ENCODE measurements around the gene SMC4. TPM values are rescaled to one million over a fixed set of nuclear protein-coding genes. Genes with fewer than 3 reads are reported as not detected.
A peak's percentile ranks its signal among the peaks of the same experiment; 100 is the strongest.

The SMC4 gene
- total RNA-seq, 1 donor from 2014 or later = 179 TPM

DNA sequence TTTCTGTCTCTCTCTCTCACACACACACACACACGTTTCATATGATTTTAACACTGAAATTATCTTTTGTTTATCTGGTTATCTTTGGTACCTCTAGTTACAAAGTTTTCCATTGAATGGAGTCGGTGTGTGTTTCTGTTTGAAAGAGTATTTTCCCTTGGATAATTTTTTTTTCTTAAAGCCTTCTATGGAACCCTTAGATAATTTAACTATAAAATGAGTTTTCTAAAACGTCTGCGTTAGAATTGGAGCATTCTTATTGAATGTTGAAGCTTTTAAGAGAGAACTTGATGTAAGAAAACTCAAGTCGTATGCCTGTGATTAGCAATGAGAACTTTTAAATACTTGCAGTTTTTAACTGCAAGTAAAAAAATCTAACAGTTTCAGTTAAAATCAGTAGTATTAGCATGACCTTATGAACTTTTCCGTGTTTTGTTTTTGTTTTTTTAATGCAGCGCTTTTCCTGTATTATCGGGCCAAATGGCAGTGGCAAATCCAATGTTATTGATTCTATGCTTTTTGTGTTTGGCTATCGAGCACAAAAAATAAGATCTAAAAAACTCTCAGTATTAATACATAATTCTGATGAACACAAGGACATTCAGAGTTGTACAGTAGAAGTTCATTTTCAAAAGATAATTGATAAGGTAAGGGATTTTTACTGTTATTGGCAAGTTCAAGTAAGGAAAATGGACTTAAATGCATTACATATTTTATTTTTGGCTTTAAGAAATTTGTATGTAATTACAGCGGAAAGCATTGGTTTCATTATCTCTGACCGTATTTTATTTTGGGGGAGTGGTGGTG, 3.0 kb downstream of the SMC4 start:
- H3K36me3 Mint-ChIP-seq (ENCODE audit: low read depth) = peaks cover 44% of the 10 kb centered on the region
- peak overlapping the region; percentile 80 for H3K27ac Mint-ChIP-seq
- no peak for DNase-seq
- H3K9me3 Mint-ChIP-seq = peaks cover 3% of the 10 kb centered on the region
- peaks cover 36% of the 10 kb centered on the region for H3K4me1 Mint-ChIP-seq
- intact Hi-C loops (cut with micrococcal nuclease) = loop anchor here (1.0 to 5.0 kb wide), 3 partner anchors 11 to 375 kb away; partner anchors contain the start of gene C3orf80
- peak overlapping the region; percentile 96 for H3K4me3 Mint-ChIP-seq
- H3K27me3 Mint-ChIP-seq = peaks cover 4% of the 10 kb centered on the region

DNA sequence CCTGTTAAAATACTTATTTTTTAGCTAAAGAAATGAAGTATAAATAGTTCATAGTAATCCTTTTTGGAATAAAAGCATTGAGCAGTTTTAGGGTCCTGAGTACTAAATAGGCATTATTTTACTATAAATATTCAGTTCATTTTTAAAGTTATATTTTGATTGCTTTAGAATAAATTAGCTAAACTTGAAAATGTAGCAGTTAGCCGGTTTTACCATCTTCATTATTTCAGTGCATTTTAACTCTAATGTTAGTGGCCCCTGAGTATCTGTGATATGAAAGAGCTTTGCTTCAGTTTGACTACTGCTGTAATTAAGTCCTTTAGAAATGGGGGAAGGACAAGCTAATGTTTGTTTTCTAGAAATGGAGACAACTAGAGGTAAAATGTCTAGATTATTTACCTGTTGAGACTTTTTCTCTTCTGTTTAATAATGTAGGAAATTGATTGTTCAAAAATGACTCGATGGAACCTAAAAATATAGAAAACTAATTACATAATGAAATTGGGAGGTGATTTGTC, 3.6 kb downstream of the SMC4 start:
- peaks cover 49% of the 10 kb centered on the region for H3K36me3 Mint-ChIP-seq (ENCODE audit: low read depth)
- H3K27ac Mint-ChIP-seq = peak overlapping the region; percentile 23
- peaks cover 39% of the 10 kb centered on the region for H3K4me1 Mint-ChIP-seq
- H3K9me3 Mint-ChIP-seq = peaks cover 3% of the 10 kb centered on the region
- H3K27me3 Mint-ChIP-seq = peaks cover 4% of the 10 kb centered on the region
- no peak for DNase-seq
- H3K4me3 Mint-ChIP-seq = peak overlapping the region; percentile 96
- intact Hi-C loops (cut with micrococcal nuclease) = loop anchor here (5.0 kb wide), 2 partner anchors 176 to 376 kb away; partner anchors contain the start of gene C3orf80

DNA sequence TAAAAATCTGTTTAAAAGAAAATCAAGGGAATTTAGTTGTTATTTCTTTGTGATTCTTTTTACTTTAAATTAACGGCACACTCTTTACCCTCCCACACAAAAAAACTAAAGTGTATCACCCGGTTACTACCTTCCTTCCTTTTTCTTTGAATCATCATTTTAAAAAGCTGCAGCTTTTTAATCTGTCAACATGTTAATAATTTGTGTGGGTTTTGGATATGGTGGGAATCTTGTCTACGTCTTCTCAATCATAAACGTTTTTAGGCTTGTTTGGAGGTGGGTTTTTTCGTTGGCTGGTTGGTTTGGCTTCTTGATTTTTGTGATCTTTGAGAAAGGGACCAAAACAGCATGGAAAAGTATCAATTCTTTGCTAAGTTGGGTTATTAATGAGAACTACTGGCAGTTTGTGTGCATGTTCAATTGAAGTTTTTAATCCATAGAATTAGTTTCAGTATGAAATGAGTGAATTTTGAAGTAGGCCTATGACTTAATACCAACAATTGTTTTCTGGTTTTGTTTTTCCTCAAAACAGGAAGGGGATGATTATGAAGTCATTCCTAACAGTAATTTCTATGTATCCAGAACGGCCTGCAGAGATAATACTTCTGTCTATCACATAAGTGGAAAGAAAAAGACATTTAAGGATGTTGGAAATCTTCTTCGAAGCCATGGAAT, 4.5 kb downstream of the SMC4 start:
- H3K4me1 Mint-ChIP-seq = peaks cover 41% of the 10 kb centered on the region
- H3K36me3 Mint-ChIP-seq (ENCODE audit: low read depth) = peaks cover 54% of the 10 kb centered on the region
- intact Hi-C loops (cut with micrococcal nuclease) = loop anchor here (5.0 kb wide), 2 partner anchors 177 to 377 kb away; partner anchors contain the start of gene C3orf80
- peaks cover 4% of the 10 kb centered on the region for H3K27me3 Mint-ChIP-seq
- H3K4me3 Mint-ChIP-seq = peak overlapping the region; percentile 96
- H3K27ac Mint-ChIP-seq = peak overlapping the region; percentile 88
- H3K9me3 Mint-ChIP-seq = peaks cover 3% of the 10 kb centered on the region
- DNase-seq = no peak

DNA sequence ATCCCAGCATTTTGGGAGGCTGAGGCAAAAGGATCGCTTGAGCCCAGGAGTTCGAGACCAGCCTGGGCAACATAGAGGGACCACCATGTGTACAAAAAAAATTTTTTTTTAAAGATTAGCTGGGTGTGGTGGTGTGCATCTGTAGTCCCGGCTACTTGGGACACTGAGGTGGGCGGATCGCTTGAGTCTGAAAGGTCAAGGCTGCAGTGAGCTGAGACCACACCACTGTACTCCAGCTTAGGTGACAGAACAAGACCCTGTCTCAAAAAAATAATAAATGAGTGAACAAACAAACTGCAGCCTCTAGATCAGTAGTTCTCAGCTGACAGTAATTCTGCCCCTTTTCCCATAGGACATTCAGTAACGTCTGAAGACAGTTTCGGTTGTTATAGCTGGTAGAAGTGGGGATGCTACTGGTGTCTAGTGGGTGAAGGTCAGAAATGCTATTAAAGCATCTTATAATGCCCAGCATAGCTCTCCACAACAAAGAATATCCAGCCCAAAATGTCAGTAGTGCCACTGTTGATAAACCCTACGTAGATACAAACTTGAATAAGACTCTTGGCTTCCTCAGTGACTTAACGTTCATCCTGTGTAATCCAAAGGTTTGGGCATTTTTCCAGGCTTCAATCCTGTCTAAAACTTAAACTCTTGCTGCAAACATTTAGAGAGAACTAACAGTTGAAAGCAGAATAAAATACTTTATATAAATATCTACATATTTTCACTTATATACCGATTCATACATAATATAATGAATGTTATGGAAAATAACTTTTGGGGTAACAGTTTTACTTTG, 10.6 kb downstream of the SMC4 start:
- H3K4me1 Mint-ChIP-seq = peaks cover 26% of the 10 kb centered on the region
- DNase-seq = peak; percentile 54
- H3K9me3 Mint-ChIP-seq = no peaks in the 10 kb centered on the region
- H3K27me3 Mint-ChIP-seq = no peaks in the 10 kb centered on the region
- intact Hi-C loops (cut with micrococcal nuclease) = loop anchor here (10.0 kb wide), 1 partner anchor 95 kb away; no protein-coding TSS in a partner anchor
- no peak overlapping the region for H3K4me3 Mint-ChIP-seq
- peaks cover 40% of the 10 kb centered on the region for H3K36me3 Mint-ChIP-seq (ENCODE audit: low read depth)
- no peak overlapping the region for H3K27ac Mint-ChIP-seq

DNA sequence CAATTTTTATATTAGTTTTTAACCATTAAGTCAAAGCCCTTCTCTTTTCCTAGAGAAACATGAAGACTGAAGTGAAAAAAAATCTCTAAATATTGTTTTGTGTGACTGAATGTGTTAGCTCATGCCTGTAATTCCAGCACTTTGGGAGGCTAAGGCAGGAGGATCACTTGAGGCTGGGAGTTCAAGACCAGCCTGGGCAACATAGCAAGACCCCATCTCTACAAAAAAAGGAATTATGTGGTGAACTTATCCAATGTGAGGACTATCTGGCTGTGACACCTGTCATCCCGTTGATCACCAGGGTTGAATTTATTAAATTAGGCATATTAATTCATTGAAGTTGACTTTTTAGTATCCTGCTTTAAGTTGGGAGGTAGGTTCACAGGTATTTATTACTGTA, 13.0 kb downstream of the SMC4 start:
- H3K4me3 Mint-ChIP-seq = no peak overlapping the region
- H3K9me3 Mint-ChIP-seq = no peaks in the 10 kb centered on the region
- peaks cover 32% of the 10 kb centered on the region for H3K4me1 Mint-ChIP-seq
- no peak for DNase-seq
- intact Hi-C loops (cut with micrococcal nuclease) = loop anchor here (2.0 to 10.0 kb wide), 3 partner anchors 14 to 98 kb away; partner anchors contain the start of genes IFT80 and SMC4
- H3K27ac Mint-ChIP-seq = no peak overlapping the region
- H3K36me3 Mint-ChIP-seq (ENCODE audit: low read depth) = peaks cover 49% of the 10 kb centered on the region
- no peaks in the 10 kb centered on the region for H3K27me3 Mint-ChIP-seq

DNA sequence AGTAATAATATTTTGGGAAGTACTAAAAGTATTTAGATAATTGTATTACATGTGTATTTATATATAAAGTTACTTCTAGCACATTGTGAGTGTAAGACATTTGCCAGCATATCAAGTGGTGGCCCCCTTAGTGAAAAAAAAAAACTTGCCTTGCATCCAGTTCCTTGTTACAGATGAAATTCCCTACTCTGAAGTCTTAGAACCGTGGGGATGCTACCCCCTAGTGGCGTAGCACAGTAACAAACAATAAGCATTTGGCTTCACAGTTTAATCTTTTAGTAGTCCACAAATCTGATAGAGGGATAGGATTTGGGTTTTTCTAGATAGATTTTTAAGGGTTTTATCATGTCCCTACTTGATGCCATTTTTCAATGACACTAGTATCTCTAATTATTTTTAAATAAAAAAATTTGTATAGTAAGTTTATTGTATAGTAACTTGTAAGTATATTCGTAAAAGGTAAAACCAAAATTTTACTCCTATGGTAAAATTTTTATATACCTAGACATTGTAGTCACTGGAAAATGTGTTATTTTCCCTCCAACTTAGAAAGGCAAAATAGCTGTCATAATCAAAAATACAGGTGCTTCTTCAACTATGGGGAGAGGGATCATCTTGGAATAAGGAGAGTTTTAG, 14.3 kb downstream of the SMC4 start:
- intact Hi-C loops (cut with micrococcal nuclease) = loop anchor here (1.0 to 10.0 kb wide), 6 partner anchors 11 to 529 kb away; partner anchors contain the start of genes IFT80 and SMC4
- Mint-ChIP-seq H3K27me3 (no peaks in the 10 kb centered on the region), H3K9me3 (no peaks in the 10 kb centered on the region), H3K27ac (no peak overlapping the region), H3K4me1 (peaks cover 30% of the 10 kb centered on the region), H3K4me3 (no peak overlapping the region), H3K36me3 (ENCODE audit: low read depth) (peaks cover 48% of the 10 kb centered on the region)
- DNase-seq = peak; percentile 91

DNA sequence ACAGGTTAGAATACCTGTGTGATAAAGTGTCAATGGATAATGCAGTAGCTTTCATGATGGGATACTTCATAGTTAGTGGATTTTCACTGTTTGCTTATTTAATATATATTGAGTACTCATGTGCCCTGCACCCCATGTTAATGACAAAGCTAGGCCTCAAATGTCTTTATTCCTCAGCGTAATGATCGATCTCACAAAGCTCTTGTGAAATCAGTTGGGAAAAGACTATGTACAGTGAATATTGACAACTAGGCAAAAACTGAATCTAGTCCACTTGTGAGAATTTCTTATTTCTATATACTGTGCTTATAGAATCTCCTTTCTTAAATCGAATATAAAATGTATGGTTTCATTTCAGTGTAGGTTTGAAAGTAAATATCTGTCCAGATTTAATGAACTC, 17.9 kb downstream of the SMC4 start:
- DNase-seq = no peak
- peak overlapping the region; percentile 2 for H3K27ac Mint-ChIP-seq
- H3K4me1 Mint-ChIP-seq = peaks cover 35% of the 10 kb centered on the region
- intact Hi-C loops (cut with micrococcal nuclease) = loop anchor here (10.0 kb wide), 1 partner anchor 103 kb away; no protein-coding TSS in a partner anchor
- no peaks in the 10 kb centered on the region for H3K27me3 Mint-ChIP-seq
- H3K9me3 Mint-ChIP-seq = no peaks in the 10 kb centered on the region
- H3K36me3 Mint-ChIP-seq (ENCODE audit: low read depth) = peaks cover 67% of the 10 kb centered on the region
- H3K4me3 Mint-ChIP-seq = no peak overlapping the region

DNA sequence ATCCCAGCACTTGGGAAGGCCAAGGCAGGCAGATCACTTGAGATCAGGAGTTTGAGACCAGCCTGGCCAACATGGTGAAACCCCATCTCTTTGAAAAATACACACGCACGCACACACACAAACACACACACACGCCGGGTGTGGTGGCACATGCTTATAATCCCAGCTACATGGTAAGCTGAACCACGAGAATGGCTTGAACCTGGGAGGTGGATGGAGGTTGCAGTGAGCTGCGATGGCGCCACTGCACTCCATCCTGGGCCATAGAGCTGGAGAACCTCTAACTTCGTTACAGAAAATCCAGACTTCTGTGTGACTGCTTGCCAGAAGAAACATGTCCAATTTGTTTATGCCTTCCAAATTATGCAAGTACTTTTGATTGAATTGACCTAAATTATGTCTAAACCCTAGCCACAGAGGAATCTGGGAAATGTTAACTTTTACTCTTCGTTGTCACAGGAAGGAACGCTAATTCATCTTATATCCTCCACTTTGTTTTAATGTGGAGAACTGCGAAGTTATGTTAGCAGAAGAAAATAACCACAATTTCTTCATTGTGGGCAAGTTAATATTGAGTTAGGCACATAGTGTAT, 28.5 kb downstream of the SMC4 start:
- Mint-ChIP-seq H3K27me3 (no peaks in the 10 kb centered on the region), H3K4me1 (peaks cover 11% of the 10 kb centered on the region), H3K9me3 (no peaks in the 10 kb centered on the region), H3K36me3 (ENCODE audit: low read depth) (peaks cover 70% of the 10 kb centered on the region), H3K27ac (no peak overlapping the region), H3K4me3 (no peak overlapping the region)
- intact Hi-C loops (cut with micrococcal nuclease) = no loop called here
- no peak for DNase-seq

DNA sequence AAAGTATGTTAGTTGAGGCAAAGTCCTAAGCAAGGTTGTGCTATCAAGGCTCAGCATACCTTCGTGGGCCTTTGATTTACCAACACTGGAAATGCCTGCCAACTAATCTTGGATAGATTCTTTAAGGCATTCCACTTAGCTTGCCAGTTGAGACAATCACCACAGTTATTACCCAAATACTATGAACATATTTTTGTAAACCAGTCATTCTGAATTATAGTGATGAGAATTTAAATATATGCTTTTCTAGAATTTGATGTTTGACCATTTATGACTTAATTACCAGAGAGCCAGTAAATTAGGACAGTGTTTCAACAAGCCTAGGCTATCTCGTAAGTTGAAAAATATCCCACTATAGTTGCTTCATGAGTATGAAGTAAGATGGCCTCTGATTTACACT, 34.6 kb downstream of the SMC4 start:
- Mint-ChIP-seq H3K4me1 (peaks cover 26% of the 10 kb centered on the region), H3K27me3 (no peaks in the 10 kb centered on the region), H3K27ac (no peak overlapping the region), H3K9me3 (no peaks in the 10 kb centered on the region), H3K4me3 (no peak overlapping the region), H3K36me3 (ENCODE audit: low read depth) (peaks cover 61% of the 10 kb centered on the region)
- intact Hi-C loops (cut with micrococcal nuclease) = no loop called here
- DNase-seq = no peak

DNA sequence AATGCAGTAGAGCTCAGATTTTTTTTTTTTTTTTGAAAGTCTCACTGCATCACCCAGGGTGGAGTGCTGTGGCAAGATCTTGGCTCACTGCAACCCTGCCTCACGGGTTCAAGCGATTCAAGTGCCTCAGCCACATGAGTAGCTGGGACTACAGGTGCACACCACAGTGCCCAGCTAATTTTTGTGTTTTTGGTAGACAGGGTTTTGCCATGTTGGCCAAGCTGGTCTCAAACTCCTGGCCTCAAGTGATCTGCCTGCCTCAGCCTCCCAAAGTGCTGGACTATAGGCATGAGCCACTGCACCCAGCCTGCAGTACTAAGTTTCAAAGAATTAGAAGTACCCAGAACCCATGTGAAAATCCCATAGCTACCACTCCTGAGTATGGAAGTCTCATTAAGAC, 35.6 kb downstream of the SMC4 start:
- Mint-ChIP-seq H3K4me3 (no peak overlapping the region), H3K27ac (no peak overlapping the region), H3K36me3 (ENCODE audit: low read depth) (peaks cover 62% of the 10 kb centered on the region), H3K4me1 (peaks cover 31% of the 10 kb centered on the region), H3K9me3 (no peaks in the 10 kb centered on the region), H3K27me3 (no peaks in the 10 kb centered on the region)
- no peak for DNase-seq
- intact Hi-C loops (cut with micrococcal nuclease) = no loop called here

DNA sequence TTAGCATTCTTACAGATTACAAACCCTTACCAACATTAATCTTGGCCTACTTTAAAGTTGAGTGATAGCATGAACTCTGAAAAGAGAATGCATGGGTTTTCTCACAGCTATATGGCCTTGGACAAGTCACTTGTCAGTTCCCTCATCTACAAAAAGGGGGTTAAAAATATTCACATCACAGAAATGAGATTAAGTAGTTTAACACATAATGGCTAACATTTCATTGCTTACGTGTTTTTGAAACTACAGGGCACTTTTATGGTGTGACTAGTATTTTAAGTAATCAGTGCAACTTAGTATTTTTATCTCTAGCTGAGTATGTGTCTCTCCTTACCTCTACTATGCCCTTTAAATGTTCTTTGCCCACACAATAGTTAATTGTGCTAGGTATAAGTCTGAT, 36.3 kb downstream of the SMC4 start:
- Mint-ChIP-seq H3K4me1 (peaks cover 35% of the 10 kb centered on the region), H3K27ac (peak overlapping the region; percentile 29), H3K4me3 (no peak overlapping the region), H3K27me3 (no peaks in the 10 kb centered on the region), H3K9me3 (no peaks in the 10 kb centered on the region), H3K36me3 (ENCODE audit: low read depth) (peaks cover 68% of the 10 kb centered on the region)
- DNase-seq = no peak
- intact Hi-C loops (cut with micrococcal nuclease) = no loop called here

DNA sequence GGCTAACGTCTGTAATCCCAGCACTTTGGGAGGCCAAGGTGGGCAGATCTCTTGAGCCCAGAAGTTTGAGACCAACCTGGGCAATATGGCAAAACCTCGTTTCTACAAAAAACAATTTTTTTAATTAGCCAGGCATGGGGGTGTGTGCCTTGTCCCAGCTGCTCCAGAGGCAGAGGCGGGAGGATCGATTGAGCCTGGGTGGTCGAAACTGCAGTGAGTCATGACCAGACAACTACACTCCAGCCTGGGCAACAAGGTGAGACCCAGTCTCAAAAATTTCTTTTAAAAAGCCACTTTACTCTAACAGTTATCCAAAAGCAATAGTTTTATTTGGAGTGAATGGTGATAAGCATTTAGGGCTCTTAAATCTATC, 37.6 kb downstream of the SMC4 start:
- Mint-ChIP-seq H3K27me3 (no peaks in the 10 kb centered on the region), H3K27ac (no peak overlapping the region), H3K4me1 (peaks cover 42% of the 10 kb centered on the region), H3K36me3 (ENCODE audit: low read depth) (peaks cover 69% of the 10 kb centered on the region), H3K4me3 (peak overlapping the region; percentile 21), H3K9me3 (no peaks in the 10 kb centered on the region)
- DNase-seq = peak; percentile 50
- intact Hi-C loops (cut with micrococcal nuclease) = no loop called here

DNA sequence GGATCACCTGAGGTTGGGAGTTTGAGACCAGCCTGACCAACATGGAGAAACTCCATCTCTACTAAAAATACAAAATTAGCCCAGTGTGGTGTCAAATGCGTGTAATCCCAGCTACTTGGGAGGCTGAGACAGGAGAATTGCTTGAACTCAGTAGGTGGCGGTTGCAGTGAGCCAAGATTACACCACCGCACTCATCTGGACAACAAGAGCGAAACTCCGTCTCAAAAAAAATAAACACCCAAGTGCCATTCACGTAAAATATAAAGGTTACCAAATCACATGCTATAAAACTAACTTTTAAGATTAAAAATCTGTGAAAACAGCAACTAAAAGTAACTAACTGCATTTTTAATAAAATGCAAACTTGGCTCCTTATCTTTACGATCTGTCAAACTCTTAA, 41.2 kb downstream of the SMC4 start:
- Mint-ChIP-seq H3K4me3 (no peak overlapping the region), H3K36me3 (ENCODE audit: low read depth) (peaks cover 71% of the 10 kb centered on the region), H3K27me3 (no peaks in the 10 kb centered on the region), H3K27ac (no peak overlapping the region), H3K9me3 (no peaks in the 10 kb centered on the region), H3K4me1 (peaks cover 53% of the 10 kb centered on the region)
- intact Hi-C loops (cut with micrococcal nuclease) = loop anchor here (2.0 kb wide), 1 partner anchor 16 kb away; no protein-coding TSS in a partner anchor
- DNase-seq = no peak

All from activated CD4-positive, alpha-beta T cell treated with anti-CD3 and anti-CD28 coated beads, Interleukin-2, amount 10 ng/mL, durations not matched to agents 24 days and 14 days (primary cell).